H9 (cell line): ENCODE measurements around the gene AP4B1. TPM values are rescaled to one million over a fixed set of nuclear protein-coding genes. Genes with fewer than 3 reads are reported as not detected.

Source experiments
- DNase-seq: peaks from one replicate; pipeline ENCODE4 v3.0.0-alpha.2; 2017
- H2AFZ ChIP-seq: one replicate; pipeline ENCODE4 v1.6.1; 2013; ENCODE audit warnings: mild to moderate bottlenecking, low read length, control low read depth, moderate library complexity
- H2AK5ac ChIP-seq: 2 replicates; pipeline ENCODE4 v1.6.1; 2013; ENCODE audit warnings: low read length, control low read depth, mixed read lengths; ENCODE audit not compliant: insufficient read length
- H2BK120ac ChIP-seq: one replicate; pipeline ENCODE4 v1.6.1; 2013; ENCODE audit warnings: low read depth, mild to moderate bottlenecking, low read length, control low read depth, inconsistent platforms; ENCODE audit not compliant: poor library complexity, severe bottlenecking
- H2BK12ac ChIP-seq: 2 replicates; pipeline ENCODE4 v1.6.1; 2013; ENCODE audit warnings: low read length, control low read depth, mixed read lengths, low read depth; ENCODE audit not compliant: insufficient read length
- H2BK15ac ChIP-seq: 2 replicates; pipeline ENCODE4 v1.6.1; 2013; ENCODE audit warnings: low read depth, low read length, control low read depth
- H2BK20ac ChIP-seq: one replicate; pipeline ENCODE4 v1.6.1; 2013; ENCODE audit warnings: low read depth, mild to moderate bottlenecking, low read length, control low read depth, inconsistent platforms; ENCODE audit not compliant: poor library complexity, severe bottlenecking
- H2BK5ac ChIP-seq: 2 replicates; pipeline ENCODE4 v1.6.1; 2013; ENCODE audit warnings: low read length, control low read depth, mixed read lengths; ENCODE audit not compliant: insufficient read length
- H3K14ac ChIP-seq: 2 replicates; pipeline ENCODE4 v1.6.1; 2013; ENCODE audit warnings: low read length, control low read depth; ENCODE audit not compliant: insufficient read depth
- H3K18ac ChIP-seq: 2 replicates; pipeline ENCODE4 v1.6.1; 2013; ENCODE audit warnings: low read depth, mild to moderate bottlenecking, mixed read lengths, low read length, control low read depth; ENCODE audit not compliant: insufficient read length
- H3K23ac ChIP-seq: 2 replicates; pipeline ENCODE4 v1.6.1; 2013; ENCODE audit warnings: low read length, control low read depth, mixed read lengths, low read depth; ENCODE audit not compliant: insufficient read length
- H3K23me2 ChIP-seq: 2 replicates; pipeline ENCODE4 v1.6.1; 2013; ENCODE audit warnings: low read depth, mild to moderate bottlenecking, mixed read lengths, low read length, control low read depth; ENCODE audit not compliant: insufficient read length, poor library complexity, severe bottlenecking
- H3K27ac ChIP-seq: 2 replicates; pipeline ENCODE4 v1.5.1; 2013; ENCODE audit warnings: low read length, control low read depth, mixed read lengths, low read depth; ENCODE audit not compliant: insufficient read length
- H3K27me3 ChIP-seq: 2 replicates; pipeline ENCODE4 v1.6.1; 2013; ENCODE audit warnings: low read length, control low read depth, inconsistent platforms; ENCODE audit not compliant: insufficient read depth
- H3K4ac ChIP-seq: 2 replicates; pipeline ENCODE4 v1.6.1; 2013; ENCODE audit warnings: low read depth, mild to moderate bottlenecking, control low read depth, inconsistent platforms, low read length, moderate library complexity
- H3K4me1 ChIP-seq: 2 replicates; pipeline ENCODE4 v1.6.1; 2013; ENCODE audit warnings: low read length, control low read depth, inconsistent platforms; ENCODE audit not compliant: insufficient read depth
- H3K4me2 ChIP-seq: 2 replicates; pipeline ENCODE4 v1.6.1; 2013; ENCODE audit warnings: low read length, control low read depth, mixed read lengths; ENCODE audit not compliant: insufficient read length, insufficient read depth
- H3K56ac ChIP-seq: 2 replicates; pipeline ENCODE4 v1.6.1; 2013; ENCODE audit warnings: low read depth, mild to moderate bottlenecking, mixed read lengths, low read length, control low read depth; ENCODE audit not compliant: insufficient read length
- H3K79me1 ChIP-seq: 2 replicates; pipeline ENCODE4 v1.6.1; 2013; ENCODE audit warnings: low read depth, mild to moderate bottlenecking, moderate library complexity, low read length, control low read depth, inconsistent platforms; ENCODE audit not compliant: insufficient read depth, poor library complexity, severe bottlenecking
- H3K79me2 ChIP-seq: 2 replicates; pipeline ENCODE4 v1.6.1; 2013; ENCODE audit warnings: low read length, control low read depth, inconsistent platforms; ENCODE audit not compliant: insufficient read depth
- H3K9ac ChIP-seq: 2 replicates; pipeline ENCODE4 v1.6.1; 2013; ENCODE audit warnings: low read length, control low read depth, mixed read lengths; ENCODE audit not compliant: insufficient read length; ENCODE audit errors: extremely low read depth
- H3K9me3 ChIP-seq: one replicate; pipeline ENCODE4 v1.6.1; 2013; ENCODE audit warnings: low read depth, low read length, inconsistent platforms; ENCODE audit not compliant: control insufficient read depth
- H3T11ph ChIP-seq: one replicate; pipeline ENCODE4 v1.6.1; 2013; ENCODE audit warnings: mild to moderate bottlenecking, low read length, control low read depth, inconsistent platforms
- H4K20me1 ChIP-seq: one replicate; pipeline ENCODE4 v1.6.1; 2013; ENCODE audit not compliant: control insufficient read depth, insufficient read length, insufficient read depth
- H4K5ac ChIP-seq: 2 replicates; pipeline ENCODE4 v1.6.1; 2013; ENCODE audit warnings: low read depth, mild to moderate bottlenecking, mixed read lengths, low read length, control low read depth; ENCODE audit not compliant: insufficient read length
- H4K8ac ChIP-seq: replicated peaks from 2 replicates; pipeline ENCODE4 v1.6.1; 2013; ENCODE audit warnings: low read length, control low read depth, mixed read lengths, low read depth; ENCODE audit not compliant: insufficient read length
- H4K91ac ChIP-seq: 2 replicates; pipeline ENCODE4 v1.6.1; 2013; ENCODE audit warnings: low read depth, mild to moderate bottlenecking, moderate library complexity, mixed read lengths, low read length, control low read depth; ENCODE audit not compliant: insufficient read length
- H3K27ac Mint-ChIP-seq, 3 experiments: 2 replicates in 2 of 3; 3 replicates in 1 of 3; pipeline ENCODE4 v1.8.0; 2020 to 2021; ENCODE audit warnings: mixed read lengths in 3 of 3, mild to moderate bottlenecking in 1 of 3, moderate library complexity in 1 of 3
- H3K27me3 Mint-ChIP-seq: 2 replicates; pipeline ENCODE4 v1.8.0; 2021; ENCODE audit warnings: low read depth, mild to moderate bottlenecking, moderate library complexity, mixed read lengths
- H3K36me3 Mint-ChIP-seq, 3 experiments: 2 replicates in 2 of 3; 3 replicates in 1 of 3; pipeline ENCODE4 v1.8.0; 2020 to 2021; ENCODE audit warnings: low read depth in 3 of 3, mixed read lengths in 3 of 3; ENCODE audit not compliant: insufficient read depth in 1 of 3
- H3K4me1 Mint-ChIP-seq, 2 experiments: 2 replicates each; pipeline ENCODE4 v1.8.0; 2020; ENCODE audit warnings: mixed read lengths in 2 of 2
- H3K4me3 Mint-ChIP-seq, 2 experiments: 2 replicates in 1 of 2; 3 replicates in 1 of 2; pipeline ENCODE4 v1.8.0; 2020 to 2021; ENCODE audit warnings: mild to moderate bottlenecking in 2 of 2, mixed read lengths in 2 of 2, moderate library complexity in 1 of 2
- H3K9me3 Mint-ChIP-seq, 2 experiments: 2 replicates in 1 of 2; 3 replicates in 1 of 2; pipeline ENCODE4 v1.8.0; 2020; ENCODE audit warnings: mild to moderate bottlenecking in 2 of 2, mixed read lengths in 2 of 2, moderate library complexity in 1 of 2
- CTCF ChIP-seq: fragments of 200-600 bp; sonication (generic); conservative IDR thresholded peaks from 3 replicates; pipeline ENCODE4 v1.8.0; 2021; ENCODE audit warnings: antibody characterized with exemption, mild to moderate bottlenecking
- WGBS: extraction: QIAGEN DNeasy Blood & Tissue Kit; methylation state at CpG from one replicate; pipeline ENCODE4 v1.1.7; 2013; ENCODE audit warnings: missing lambda C conversion rate, low lambda C conversion rate, mixed read lengths; ENCODE audit not compliant: insufficient read length; ENCODE audit errors: extremely low coverage; 5-methylcytosine and 5-hydroxymethylcytosine counted together
- total RNA-seq: library from RNA; stranded (reverse); gene quantifications from 2 replicates; pipeline ENCODE4 v1.2.1, GENCODE V29; 2021

Gene AP4B1
- total RNA-seq, 1 experiment from 2014 or later = 19.3 TPM

- DNase-seq = no peak
- Histone ChIP-seq H4K8ac (no peak overlapping the region), H4K20me1 (no peaks in the 10 kb centered on the region), H3K27me3 (no peaks in the 10 kb centered on the region), H3K23me2 (no peaks in the 10 kb centered on the region), H2BK12ac (no peak overlapping the region), H3K79me2 (no peaks in the 10 kb centered on the region), H3K9ac (no peak overlapping the region), H3K79me1 (no peaks in the 10 kb centered on the region), H3K4me1 (no peaks in the 10 kb centered on the region), H3K23ac (no peak overlapping the region), H4K91ac (no peak overlapping the region), H2AK5ac (no peak overlapping the region), H2BK120ac (no peak overlapping the region), H2BK20ac (no peak overlapping the region), H3K9me3 (no peaks in the 10 kb centered on the region), H3K27ac (no peak overlapping the region), H3K4ac (no peak overlapping the region), H4K5ac (no peak overlapping the region), H3K18ac (no peak overlapping the region), H3K56ac (no peak overlapping the region), H3T11ph (no peak overlapping the region), H2BK5ac (no peak overlapping the region), H2BK15ac (no peak overlapping the region), H3K14ac (no peak overlapping the region), H3K4me2 (no peak overlapping the region), H2AFZ (no peak overlapping the region)
- Mint-ChIP-seq H3K4me3 (no peak overlapping the region), H3K9me3 (no peaks in the 10 kb centered on the region), H3K4me1 (no peaks in the 10 kb centered on the region; a peak in 1 of 4 replicates), H3K27ac (no peak overlapping the region), H3K27me3 (no peaks in the 10 kb centered on the region), H3K36me3 (no peaks in the 10 kb centered on the region)
- no CpG with 5 or more reads among the region's 3 CpGs for WGBS
- no peak for TF ChIP-seq CTCF
Measured at GRCh38 chr1:113860891-113861290, 43.7 kb downstream of the AP4B1 start.
